Camera-type eye (tissue), 1 donor: ENCODE data around the gene QPRT. TPM values are rescaled to one million over a fixed set of nuclear protein-coding genes. Genes with fewer than 3 reads are reported as not detected.

Experiments used
- total RNA-seq: library from RNA; depleted of rRNA; stranded (reverse); fragments of >200 nt; gene quantifications from one replicate; pipeline ENCODE4 v1.2.3, GENCODE V29; 2014

The QPRT gene
- total RNA-seq = 21.7 TPM

DNA sequence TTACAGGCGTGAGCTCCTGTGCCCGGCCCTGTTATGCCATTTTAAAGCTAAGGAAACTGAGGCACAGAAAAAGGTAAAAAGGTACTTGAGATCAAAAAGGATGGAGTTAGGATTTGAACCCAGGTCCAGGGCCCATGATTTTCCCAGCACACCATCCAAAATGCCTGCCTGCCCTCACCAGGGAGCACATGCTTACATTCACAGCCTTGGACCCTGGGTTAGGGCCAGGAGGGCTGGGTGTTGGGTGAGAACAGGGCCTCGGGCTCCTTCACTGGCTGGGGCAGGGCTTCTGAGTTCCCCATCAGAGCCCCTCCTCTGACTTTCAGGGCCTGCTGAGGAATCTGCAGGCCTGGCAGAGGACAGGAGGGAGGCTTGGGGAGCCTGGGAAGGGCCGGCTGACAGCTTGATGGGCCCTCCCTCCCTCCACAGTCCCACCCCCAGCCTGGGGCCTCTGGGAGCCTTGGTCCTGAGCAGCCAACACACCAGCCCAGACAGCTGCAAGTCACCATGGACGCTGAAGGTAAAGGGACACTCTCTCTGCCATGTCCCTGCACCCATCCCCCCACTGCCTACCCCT lies at the start of gene QPRT:
Gene QPRT (plus strand): TSS at position 490 of the 577 bp plus-strand sequence. CDS start 18 bp downstream, at position 508.

DNA sequence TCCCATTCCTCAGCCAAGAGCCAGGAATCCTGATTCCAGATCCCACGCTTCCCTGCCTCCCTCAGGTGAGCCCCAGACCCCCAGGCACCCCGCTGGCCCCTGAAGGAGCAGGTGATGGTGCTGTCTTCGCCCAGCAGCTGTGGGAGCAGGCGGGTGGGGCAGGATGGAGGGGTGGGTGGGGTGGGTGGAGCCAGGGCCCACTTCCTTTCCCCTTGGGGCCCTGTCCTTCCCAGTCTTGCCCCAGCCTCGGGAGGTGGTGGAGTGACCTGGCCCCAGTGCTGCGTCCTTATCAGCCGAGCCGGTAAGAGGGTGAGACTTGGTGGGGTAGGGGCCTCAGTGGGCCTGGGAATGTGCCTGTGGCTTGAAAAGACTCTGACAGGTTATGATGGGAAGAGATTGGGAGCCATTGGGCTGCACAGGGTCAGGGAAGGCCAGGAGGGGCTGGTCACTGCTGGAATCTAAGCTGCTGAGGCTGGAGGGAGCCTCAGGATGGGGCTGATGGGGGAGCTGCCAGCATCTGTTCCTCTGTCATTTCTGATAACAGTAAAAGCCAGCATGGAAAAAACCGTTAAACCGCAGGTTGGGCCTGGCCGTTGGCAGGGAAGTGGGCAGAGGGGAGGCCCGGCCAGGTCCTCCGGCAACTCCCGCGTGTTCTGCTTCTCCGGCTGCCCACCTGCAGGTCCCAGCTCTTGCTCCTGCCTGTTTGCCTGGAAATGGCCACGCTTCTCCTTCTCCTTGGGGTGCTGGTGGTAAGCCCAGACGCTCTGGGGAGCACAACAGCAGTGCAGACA lies 15.8 kb upstream of the QPRT start, which contains the start of gene SPN:
Gene SPN (plus strand): TSS at position 232 of the 791 bp plus-strand sequence. CDS start 482 bp downstream, at position 714.

DNA sequence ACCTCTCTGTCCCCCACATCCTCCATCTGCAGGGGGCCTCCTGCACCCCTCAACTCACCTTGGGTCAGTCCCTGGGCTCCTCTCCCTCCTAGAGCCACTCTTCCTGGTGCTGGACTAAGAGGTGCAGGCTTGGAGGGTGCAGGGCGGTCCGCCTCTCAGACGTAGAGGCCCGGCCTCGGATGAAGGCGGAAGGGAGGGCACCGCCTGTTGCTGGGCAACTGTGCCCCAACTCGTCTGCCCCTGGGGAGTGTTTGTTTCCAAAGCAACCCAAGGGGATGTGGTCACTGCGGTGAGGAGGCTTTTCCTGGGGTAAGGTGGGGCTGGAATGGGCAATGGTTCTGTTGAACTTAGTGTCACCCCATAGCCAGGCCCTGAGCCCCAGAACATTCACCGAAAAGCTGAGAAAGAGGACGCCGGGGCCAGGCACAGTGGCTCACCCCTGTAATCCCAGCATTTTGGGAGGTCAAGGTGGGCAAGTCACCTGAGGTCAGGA lies 66.9 kb downstream of the QPRT start, which contains the start of gene C16orf54:
Gene C16orf54 (minus strand): TSS at position 138 of the 493 bp plus-strand sequence. CDS start 1,039 bp downstream, outside the sequence.

Other genes with a start within 250 kb of the QPRT start
- gene BOLA2, start 224.8 kb upstream of the QPRT start, total RNA-seq = 15.1 TPM
- 13.1 TPM for gene SLX1B, start 224.6 kb upstream of the QPRT start, total RNA-seq
- gene SULT1A4, start 219.3 kb upstream of the QPRT start, total RNA-seq = 6.9 TPM
- 28.1 TPM for gene NPIPB12, start 172.8 kb upstream of the QPRT start, total RNA-seq
- gene SPN, start 15.9 kb upstream of the QPRT start, total RNA-seq = 1.3 TPM
- gene C16orf54, start 66.8 kb downstream of the QPRT start, total RNA-seq = 0.44 TPM
- not detected for gene ZG16, start 99.1 kb downstream of the QPRT start, total RNA-seq
- 42.3 TPM for gene KIF22, start 111.6 kb downstream of the QPRT start, total RNA-seq
- gene MAZ, start 127.3 kb downstream of the QPRT start, total RNA-seq = 112 TPM
- 32.2 TPM for gene PRRT2, start 133.0 kb downstream of the QPRT start, total RNA-seq
- gene PAGR1, start 137.0 kb downstream of the QPRT start, total RNA-seq = 62.8 TPM
- gene MVP, start 141.3 kb downstream of the QPRT start, total RNA-seq = 24.2 TPM
- gene CDIPT, start 184.0 kb downstream of the QPRT start, total RNA-seq = 85.7 TPM
- gene SEZ6L2, start 220.4 kb downstream of the QPRT start, total RNA-seq = 37.9 TPM
- gene ASPHD1, start 221.3 kb downstream of the QPRT start, total RNA-seq = 4.8 TPM
- 29.2 TPM for gene KCTD13, start 247.0 kb downstream of the QPRT start, total RNA-seq